KMS-11 (cell line): ENCODE results near the gene OR12D1.

Experiments used
- H2AFZ ChIP-seq: fragments of 200-600 bp; sonication (generic); 2 replicates; pipeline ENCODE4 v1.6.1; 2016; ENCODE audit warnings: antibody characterized with exemption, mixed run types, low read depth
- H3K27ac ChIP-seq: fragments of 200-600 bp; sonication (generic); 2 replicates; pipeline ENCODE4 v1.6.1; 2016; ENCODE audit warnings: mild to moderate bottlenecking, mixed run types
- H3K27me3 ChIP-seq: fragments of 200-600 bp; sonication (generic); 2 replicates; pipeline ENCODE4 v1.6.1; 2017; ENCODE audit warnings: mild to moderate bottlenecking, low read depth, mixed run types, moderate library complexity; ENCODE audit not compliant: insufficient read depth
- H3K36me3 ChIP-seq: fragments of 200-600 bp; sonication (generic); 2 replicates; pipeline ENCODE4 v1.6.1; 2017; ENCODE audit warnings: mild to moderate bottlenecking, mixed run types; ENCODE audit not compliant: insufficient read depth
- H3K4me1 ChIP-seq: fragments of 200-600 bp; sonication (generic); 2 replicates; pipeline ENCODE4 v1.6.1; 2016; ENCODE audit warnings: mild to moderate bottlenecking, low read depth, mixed run types; ENCODE audit not compliant: poor library complexity, severe bottlenecking
- H3K4me2 ChIP-seq: fragments of 200-600 bp; sonication (generic); 2 replicates; pipeline ENCODE4 v1.7.0; 2016; ENCODE audit warnings: mild to moderate bottlenecking, mixed run types
- H3K4me3 ChIP-seq: fragments of 200-600 bp; sonication (generic); IDR thresholded peaks from 2 replicates; pipeline ENCODE4 v1.6.1; 2017; ENCODE audit warnings: low read depth, low read length, mixed read lengths; ENCODE audit not compliant: insufficient read depth
- H3K79me2 ChIP-seq: fragments of 200-600 bp; sonication (generic); 2 replicates; pipeline ENCODE4 v1.6.1; 2016; ENCODE audit warnings: low read depth, mixed run types; ENCODE audit not compliant: insufficient read depth
- H3K9ac ChIP-seq: fragments of 200-600 bp; sonication (generic); 2 replicates; pipeline ENCODE4 v1.6.1; 2016; ENCODE audit warnings: mild to moderate bottlenecking, mixed run types
- H4K20me1 ChIP-seq: fragments of 200-600 bp; sonication (generic); 2 replicates; pipeline ENCODE4 v1.6.1; 2016; ENCODE audit warnings: mild to moderate bottlenecking, mixed run types; ENCODE audit not compliant: insufficient read depth
- TF ChIP-seq, protein P1 (sequence below): fragments of 200-600 bp; sonication (generic); conservative IDR thresholded peaks from 2 replicates; pipeline ENCODE4 v1.6.1; 2017; ENCODE audit warnings: low read depth, mild to moderate bottlenecking, antibody characterized with exemption, low read length, moderate library complexity, mixed read lengths

The OR12D1 gene

GRCh38 chr6:29388533-29388932, 26.2 kb upstream of the OR12D1 start:
- H4K20me1 ChIP-seq: no peaks in the 10 kb centered on the region
- no peak overlapping the region for H3K4me2 ChIP-seq
- H2AFZ ChIP-seq: no peak overlapping the region
- no peaks in the 10 kb centered on the region for H3K4me1 ChIP-seq
- H3K9ac ChIP-seq: no peak overlapping the region
- no peak overlapping the region for H3K27ac ChIP-seq
- no peak overlapping the region for H3K4me3 ChIP-seq
- no peaks in the 10 kb centered on the region for H3K79me2 ChIP-seq
- H3K27me3 ChIP-seq: no peaks in the 10 kb centered on the region
- H3K36me3 ChIP-seq: no peaks in the 10 kb centered on the region
- TF ChIP-seq, protein P1, sequence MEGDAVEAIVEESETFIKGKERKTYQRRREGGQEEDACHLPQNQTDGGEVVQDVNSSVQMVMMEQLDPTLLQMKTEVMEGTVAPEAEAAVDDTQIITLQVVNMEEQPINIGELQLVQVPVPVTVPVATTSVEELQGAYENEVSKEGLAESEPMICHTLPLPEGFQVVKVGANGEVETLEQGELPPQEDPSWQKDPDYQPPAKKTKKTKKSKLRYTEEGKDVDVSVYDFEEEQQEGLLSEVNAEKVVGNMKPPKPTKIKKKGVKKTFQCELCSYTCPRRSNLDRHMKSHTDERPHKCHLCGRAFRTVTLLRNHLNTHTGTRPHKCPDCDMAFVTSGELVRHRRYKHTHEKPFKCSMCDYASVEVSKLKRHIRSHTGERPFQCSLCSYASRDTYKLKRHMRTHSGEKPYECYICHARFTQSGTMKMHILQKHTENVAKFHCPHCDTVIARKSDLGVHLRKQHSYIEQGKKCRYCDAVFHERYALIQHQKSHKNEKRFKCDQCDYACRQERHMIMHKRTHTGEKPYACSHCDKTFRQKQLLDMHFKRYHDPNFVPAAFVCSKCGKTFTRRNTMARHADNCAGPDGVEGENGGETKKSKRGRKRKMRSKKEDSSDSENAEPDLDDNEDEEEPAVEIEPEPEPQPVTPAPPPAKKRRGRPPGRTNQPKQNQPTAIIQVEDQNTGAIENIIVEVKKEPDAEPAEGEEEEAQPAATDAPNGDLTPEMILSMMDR: no peak

GRCh38 chr6:29395331-29395730, 19.4 kb upstream of the OR12D1 start, which contains the start of gene OR12D2:
OR12D2 (plus strand) TSS chr6:29395631; CDS start chr6:29396700, 1,069 bp downstream.
- no peaks in the 10 kb centered on the region for H3K4me1 ChIP-seq

GRCh38 chr6:29399525-29399924, 15.2 kb upstream of the OR12D1 start:
- no peak overlapping the region for H2AFZ ChIP-seq
- no peaks in the 10 kb centered on the region for H3K36me3 ChIP-seq
- no peak overlapping the region for H3K4me3 ChIP-seq
- H3K27me3 ChIP-seq: no peaks in the 10 kb centered on the region
- no peak overlapping the region for H3K27ac ChIP-seq
- TF ChIP-seq, protein P1: no peak
- no peaks in the 10 kb centered on the region for H4K20me1 ChIP-seq
- H3K9ac ChIP-seq: no peak overlapping the region
- no peaks in the 10 kb centered on the region for H3K4me1 ChIP-seq
- H3K79me2 ChIP-seq: no peaks in the 10 kb centered on the region
- H3K4me2 ChIP-seq: peak overlapping the region; percentile 14; the same call in 1 of the 2 replicates

More at GRCh38 chr6:29395331-29395730, 19.4 kb upstream of the OR12D1 start, which contains the start of gene OR12D2:
- Histone ChIP-seq H4K20me1 (no peaks in the 10 kb centered on the region), H3K79me2 (no peaks in the 10 kb centered on the region), H3K4me3 (no peak within 1 kb of the TSS), H3K27me3 (no peaks in the 10 kb centered on the region), H3K4me2 (no peak within 1 kb of the TSS), H3K27ac (no peak within 1 kb of the TSS), H3K36me3 (no peaks in the 10 kb centered on the region), H2AFZ (no peak within 1 kb of the TSS), H3K9ac (no peak within 1 kb of the TSS)
- TF ChIP-seq, protein P1: no peak

DNA sequence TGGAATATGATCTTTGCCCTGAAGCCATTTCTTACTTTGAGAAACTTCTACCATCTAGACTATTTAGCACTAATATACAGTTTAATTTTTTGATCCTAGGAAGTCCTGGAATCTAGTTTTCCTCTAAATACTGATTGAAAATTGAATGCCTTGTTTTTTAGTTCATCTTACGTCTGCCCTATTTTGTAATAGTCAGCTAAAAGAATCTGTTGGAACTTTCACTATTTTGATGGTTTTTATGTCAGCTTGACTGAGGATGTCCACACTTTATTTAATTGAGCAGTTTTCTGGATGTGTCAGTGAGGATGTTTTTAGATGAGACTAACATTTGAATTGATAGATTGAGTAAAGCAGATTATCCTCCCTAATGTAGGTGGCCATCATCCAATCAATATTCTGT, 10.9 kb upstream of the OR12D1 start:
- Histone ChIP-seq H3K4me3 (no peak overlapping the region), H3K79me2 (no peaks in the 10 kb centered on the region), H3K4me2 (no peak overlapping the region), H3K36me3 (no peaks in the 10 kb centered on the region), H3K27me3 (no peaks in the 10 kb centered on the region), H3K4me1 (no peaks in the 10 kb centered on the region), H2AFZ (no peak overlapping the region), H3K27ac (no peak overlapping the region), H3K9ac (no peak overlapping the region), H4K20me1 (no peaks in the 10 kb centered on the region)
- TF ChIP-seq, protein P1: no peak
